GM18870 (cell line): ENCODE results near the gene CASP9.
"Not testable (repeated sequence)": the region's sequence is repeated elsewhere in the genome, so short reads cannot be mapped to it uniquely, and the experiment has no call there.

ENCODE experiments used
- ATAC-seq: cut with Tn5 transposase; IDR thresholded peaks from one replicate; pipeline ENCODE4 v1.9.1; 2021; ENCODE audit warnings: moderate library complexity; ENCODE audit not compliant: unreplicated experiment

CASP9 gene

DNA sequence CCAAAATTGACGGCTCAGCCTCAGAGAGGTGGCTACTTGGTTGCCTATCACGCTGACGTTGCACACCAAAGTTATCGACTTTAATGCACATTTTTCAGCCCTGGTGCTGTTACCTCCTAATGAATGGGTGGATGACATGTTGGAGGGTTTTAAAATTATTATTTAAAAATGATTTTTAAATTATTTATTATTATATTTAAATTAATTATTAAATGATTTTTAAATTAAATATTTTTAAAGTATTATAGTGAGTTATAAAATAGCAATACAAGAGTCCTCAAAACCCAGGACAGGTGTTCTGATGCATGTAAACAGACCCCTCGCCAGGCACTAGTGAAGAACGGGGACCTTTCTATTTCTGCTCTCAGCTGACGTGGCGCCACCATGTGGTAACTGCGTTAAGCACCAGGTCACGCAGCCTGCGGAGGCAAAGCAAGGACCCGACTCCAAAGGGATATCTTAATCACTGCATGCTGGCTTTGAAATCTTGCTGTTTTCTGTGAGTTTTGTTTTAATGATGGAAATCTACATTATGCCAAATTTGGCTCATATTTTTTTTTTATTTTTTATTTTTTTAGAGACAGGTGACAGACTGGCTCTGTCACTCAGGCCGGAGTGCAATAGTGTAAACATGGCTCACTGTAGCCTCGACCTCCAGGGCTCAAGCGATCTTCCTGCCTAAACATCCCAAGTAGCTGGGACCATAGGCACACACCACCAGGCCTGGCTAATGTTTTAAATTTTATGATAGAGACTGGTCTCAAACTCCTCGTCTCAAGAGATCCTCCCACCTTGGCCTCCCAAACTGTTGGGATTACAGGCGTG lies 22.6 kb downstream of the CASP9 start:
- no peak for ATAC-seq

DNA sequence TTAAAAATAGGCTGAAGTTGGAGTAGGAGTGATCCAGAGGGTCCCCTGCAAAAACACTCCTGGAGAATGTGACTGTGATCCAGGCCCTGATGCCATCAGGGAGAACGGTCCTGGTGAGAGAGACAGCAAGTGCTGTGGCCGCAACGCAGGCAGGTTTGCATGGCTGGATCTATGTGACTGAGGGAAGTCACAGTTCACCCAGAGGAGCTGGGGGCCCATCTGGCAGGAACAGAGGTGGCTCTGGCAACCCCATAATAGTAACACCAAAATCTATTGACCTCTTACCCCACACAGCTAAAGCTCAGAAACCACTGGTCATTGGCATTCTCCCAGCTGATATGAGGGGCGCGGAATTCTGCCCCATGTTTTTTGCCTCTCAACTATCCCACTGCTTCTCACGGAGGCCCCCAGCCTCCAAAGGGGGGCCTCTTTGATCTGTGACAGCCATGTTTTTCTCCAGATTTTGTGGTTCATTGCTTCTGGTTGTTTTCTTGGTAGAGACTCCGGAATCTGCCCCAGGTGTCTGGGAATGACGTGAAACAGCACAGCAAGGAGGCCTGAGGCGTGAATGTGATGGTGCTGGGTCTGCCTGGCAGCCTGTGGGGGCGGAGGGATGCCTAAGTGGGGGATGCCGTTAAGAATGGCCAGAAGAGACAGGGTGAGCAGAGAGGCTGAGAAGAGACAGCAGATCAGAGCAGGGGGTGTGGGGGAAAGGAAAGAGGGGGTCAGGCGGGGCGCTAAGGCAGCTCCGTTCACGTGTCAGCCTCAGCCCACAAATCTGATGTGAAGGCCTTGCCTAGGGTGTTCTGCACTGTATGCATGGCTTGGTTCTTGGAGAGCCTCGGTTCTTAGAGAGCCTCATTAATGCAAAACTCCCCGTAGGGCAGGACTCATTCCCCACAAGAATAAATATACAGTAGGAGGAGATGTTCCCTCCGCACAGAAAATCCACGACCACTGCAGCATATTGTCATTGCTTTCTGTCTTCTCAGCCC lies 23.5 kb downstream of the CASP9 start:
- ATAC-seq: no peak

DNA sequence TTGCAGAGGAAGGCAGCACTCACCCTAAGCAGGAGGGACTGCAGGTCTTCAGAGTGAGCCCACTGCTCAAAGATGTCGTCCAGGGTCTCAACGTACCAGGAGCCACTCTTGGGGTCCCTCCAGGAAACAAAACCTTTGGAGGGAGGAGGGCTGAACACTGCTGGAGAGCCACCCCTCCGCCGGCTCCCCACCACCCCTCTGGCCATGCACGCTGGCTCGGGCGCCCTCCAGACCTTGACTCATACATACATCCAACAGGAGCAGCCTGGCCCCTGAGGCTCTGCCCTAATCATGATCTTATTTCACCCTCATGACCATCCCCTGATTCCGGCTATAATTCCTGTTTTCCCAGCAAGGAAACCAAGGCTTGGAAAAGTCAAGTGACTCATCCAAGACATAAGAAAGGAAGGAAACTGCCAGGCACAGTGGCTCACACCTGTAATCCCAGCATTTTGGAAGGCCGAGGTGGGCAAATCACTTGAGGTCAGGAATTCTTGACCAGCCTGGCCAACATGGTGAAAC lies 30.1 kb downstream of the CASP9 start:
- ATAC-seq: no peak

DNA sequence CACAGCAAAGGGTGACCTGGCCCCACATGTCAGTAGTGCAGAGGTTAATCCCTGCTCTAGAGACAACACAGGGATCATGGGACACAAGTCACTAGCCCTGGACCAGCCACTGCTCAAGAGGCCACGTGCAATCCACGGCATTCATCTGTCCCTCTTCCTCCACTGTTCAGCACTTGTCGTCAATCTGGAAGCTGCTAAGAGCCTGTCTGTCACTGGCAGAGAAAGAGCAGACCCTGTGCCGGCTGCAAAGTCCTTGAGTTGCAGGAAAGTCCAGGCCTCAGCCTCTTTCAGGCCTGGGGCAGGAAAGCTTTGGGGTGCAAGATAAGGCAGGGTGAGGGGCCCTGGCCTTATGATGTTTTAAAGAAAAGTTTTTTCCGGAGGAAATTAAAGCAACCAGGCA lies 31.4 kb downstream of the CASP9 start:
- no peak for ATAC-seq

DNA sequence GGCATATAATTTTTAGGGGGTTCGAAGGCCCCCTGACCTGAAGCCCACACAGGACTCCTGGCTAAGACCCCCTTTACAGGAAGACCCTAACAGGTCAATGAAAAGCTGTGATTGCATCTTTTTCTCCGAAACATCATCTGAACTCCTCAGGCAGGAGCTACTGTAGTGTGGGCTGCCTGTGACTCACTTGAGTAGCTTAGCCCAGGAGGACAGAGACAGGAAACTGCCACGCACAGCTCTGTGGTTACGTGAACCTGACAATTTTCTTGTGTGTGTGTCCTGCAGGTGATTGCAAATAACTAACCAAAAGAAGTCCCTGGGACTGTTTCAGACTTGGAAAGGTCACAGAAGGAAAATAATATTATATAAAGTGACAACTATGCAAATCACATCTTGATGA lies 33.0 kb downstream of the CASP9 start:
- ATAC-seq: not testable (repeated sequence)

- no peak for ATAC-seq
Observed at GRCh38 chr1:15489052-15489736, 34.8 kb downstream of the CASP9 start.

- no peak for ATAC-seq
Observed at GRCh38 chr1:15488371-15488770, 35.6 kb downstream of the CASP9 start.

DNA sequence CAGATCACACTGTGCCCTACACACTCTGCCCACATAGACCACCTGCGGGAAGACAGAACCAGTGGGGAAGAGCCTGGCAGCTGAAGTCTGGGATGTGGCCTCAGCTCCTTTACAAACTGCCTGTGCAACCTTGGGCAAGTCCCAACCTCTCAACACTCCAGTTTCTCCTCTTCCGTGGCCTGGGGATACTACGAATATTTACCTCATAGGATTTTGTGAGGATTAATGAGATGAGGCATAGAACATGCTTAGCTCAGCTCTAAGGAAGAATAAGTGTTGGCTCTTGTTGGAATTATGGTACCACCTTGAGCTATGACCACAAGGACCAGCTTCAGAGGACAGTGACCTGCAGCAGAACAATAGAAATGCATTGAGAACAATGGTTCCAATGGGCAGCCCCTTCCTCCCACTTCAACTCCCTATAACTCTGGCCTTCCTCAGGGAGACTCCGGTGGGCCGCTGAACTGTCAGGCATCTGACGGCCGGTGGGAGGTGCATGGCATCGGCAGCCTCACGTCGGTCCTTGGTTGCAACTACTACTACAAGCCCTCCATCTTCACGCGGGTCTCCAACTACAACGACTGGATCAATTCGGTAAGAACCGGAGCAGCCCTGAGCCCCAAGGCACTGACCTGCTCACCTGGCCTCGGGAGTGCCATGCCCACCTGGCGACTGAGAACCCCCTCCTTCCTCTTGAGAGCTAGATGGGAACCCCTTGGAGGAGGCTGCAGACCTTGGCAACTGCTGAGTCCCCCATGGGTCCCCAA lies 37.0 kb downstream of the CASP9 start:
- not testable (repeated sequence) for ATAC-seq

GRCh38 chr1:15485636-15486035 lies 38.4 kb downstream of the CASP9 start:
- ATAC-seq: no peak

GRCh38 chr1:15484443-15484842 lies 39.6 kb downstream of the CASP9 start:
- ATAC-seq: not testable (repeated sequence)

- ATAC-seq: no peak
Observed at GRCh38 chr1:15483971-15484370, 40.0 kb downstream of the CASP9 start.

DNA sequence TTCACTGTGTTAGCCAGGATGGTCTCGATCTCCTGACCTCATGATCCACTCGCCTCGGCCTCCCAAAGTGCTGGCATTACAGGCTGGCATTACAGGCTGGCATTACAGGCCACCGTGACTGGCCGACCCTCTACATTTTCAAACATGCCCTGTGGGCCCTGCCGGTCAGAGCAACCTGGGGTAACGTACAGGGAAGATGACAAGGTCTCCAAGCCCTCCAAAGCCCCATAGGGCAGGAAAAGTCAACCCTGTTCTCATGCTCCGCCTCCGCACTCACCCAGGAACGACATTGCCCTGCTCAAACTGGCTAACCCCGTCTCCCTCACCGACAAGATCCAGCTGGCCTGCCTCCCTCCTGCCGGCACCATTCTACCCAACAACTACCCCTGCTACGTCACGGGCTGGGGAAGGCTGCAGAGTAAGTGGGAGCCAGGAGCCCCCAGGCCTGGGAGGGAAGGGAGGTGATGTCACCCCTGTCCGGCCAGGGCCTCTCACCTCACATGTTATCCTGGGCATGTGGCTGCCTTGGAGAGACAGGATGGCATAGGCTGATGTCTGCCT lies 41.0 kb downstream of the CASP9 start:
- not testable (repeated sequence) for ATAC-seq

- not testable (repeated sequence) for ATAC-seq
Observed at GRCh38 chr1:15482455-15482854, 41.6 kb downstream of the CASP9 start.

- no peak for ATAC-seq
Observed at GRCh38 chr1:15479654-15480347, 44.2 kb downstream of the CASP9 start.

DNA sequence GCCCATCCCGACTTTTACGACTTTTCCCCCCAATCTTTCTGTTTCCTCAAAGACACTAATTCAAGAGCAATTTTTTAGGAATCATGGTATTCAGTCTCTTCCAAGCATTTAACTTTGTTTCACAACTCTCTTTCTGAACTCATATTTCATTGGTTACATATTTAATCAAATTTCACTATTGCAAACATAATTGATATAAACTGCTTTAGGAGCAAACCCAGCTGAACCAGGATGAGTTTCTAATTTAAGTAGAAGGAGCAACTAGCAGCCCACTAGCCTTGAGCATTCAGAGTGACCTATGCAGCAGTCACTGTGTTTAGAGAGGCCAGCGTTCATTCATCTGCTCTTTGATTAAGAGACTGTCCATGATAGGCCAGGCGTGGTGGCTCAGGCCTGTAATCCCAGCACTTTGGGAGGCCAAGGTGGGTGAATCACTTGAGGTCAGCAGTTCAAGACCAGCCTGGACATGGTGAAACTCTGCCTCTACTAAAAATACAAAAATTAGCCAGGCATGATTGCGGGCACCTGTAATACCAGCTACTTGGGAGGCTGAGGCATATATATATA lies 46.3 kb downstream of the CASP9 start:
- ATAC-seq: no peak

GRCh38 chr1:15476927-15477326 lies 47.1 kb downstream of the CASP9 start:
- ATAC-seq: no peak

DNA sequence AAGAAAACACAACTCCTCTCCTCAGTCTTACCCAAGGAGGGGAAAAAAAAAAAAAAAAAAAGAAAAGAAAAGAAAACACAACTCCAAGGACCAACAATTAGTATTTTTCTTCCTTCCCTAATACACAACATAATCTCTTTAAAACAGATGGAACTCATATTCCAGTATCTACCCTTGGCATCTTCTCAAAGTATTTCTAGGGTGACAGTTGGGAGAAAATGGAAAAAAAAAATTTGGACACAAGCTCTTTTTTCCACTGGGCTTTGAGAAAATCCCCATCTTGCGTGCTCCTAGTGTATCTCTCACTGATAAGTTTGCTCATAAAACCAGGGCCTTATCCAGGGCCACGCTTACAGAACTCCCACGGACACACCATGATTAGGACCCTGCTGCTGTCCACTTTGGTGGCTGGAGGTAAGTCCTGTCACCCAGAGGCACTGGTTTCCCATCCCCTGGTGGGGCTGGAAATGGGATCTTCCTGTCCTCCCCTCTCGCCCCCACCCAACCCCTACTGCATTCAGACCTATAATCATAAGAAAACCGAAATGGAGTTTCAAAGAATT lies 48.2 kb downstream of the CASP9 start, which contains the start of gene CELA2B:
TSS of gene CELA2B (plus strand) at position 353 of the 563 bp plus-strand sequence. CDS start at position 375, 22 bp downstream.
- ATAC-seq: no peak

GRCh38 chr1:15472587-15472986 lies 51.4 kb downstream of the CASP9 start:
- ATAC-seq: no peak
